HG03108 (cell line): ENCODE data around the gene BLTP3B.

Experiments
- ATAC-seq: cut with Tn5 transposase; IDR thresholded peaks from one replicate; pipeline ENCODE4 v1.9.1; 2021; ENCODE audit warnings: moderate library complexity; ENCODE audit not compliant: unreplicated experiment

Gene BLTP3B

DNA sequence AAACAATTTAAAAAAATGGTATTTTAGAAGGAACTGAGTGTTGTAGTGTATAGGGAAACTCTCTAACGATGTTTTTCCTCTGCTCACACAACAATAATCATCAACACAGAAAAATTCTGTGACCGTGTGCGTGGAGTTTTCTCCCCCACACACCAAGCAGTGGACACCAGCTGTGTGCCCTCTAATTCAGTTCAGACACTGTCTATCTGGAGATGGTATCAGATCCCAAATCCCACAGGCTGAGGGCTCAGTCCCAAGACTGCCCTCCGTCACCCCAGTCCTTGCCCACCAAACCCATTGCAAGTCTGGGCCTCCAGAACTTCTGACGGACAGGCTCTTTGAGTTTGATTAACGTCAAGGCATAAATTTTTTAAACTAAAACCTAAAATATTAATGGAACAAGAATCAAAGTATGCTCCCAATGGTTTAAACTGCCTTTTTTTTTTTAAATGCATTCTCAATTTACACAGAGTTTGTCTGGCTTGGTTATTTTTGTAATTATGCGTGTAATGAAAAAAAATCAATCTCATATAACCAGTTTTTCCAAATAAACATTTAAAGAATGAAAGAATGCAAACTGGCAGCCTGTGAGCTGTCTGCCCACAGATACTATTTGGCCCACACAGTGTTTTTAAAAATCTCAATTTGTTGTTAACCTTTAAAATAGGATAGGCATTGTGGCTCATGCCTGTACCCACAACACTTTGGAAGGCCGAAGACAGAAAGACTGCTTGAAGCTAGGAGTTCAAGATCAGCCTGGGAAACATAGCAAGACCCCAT is 19.2 kb downstream of the BLTP3B start:
- no peak for ATAC-seq

DNA sequence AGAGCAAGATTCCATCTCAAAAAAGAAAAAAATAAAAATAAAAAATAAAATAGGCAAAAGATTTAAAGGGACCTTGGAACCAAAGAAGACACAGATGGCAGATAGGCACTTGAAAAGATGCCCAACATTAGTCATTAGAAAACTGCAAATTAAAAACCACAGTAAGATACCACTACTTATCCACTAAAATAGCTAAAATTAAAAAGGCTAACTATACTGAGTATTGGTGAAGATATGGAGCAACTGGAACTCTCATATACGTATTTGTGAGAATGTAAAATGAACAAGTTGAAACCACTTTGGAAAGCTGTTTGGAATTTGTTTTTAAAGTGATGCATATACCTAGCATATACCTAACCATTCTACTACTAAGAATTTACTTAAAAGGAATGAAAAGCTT is 22.3 kb downstream of the BLTP3B start:
- ATAC-seq, result no peak

DNA sequence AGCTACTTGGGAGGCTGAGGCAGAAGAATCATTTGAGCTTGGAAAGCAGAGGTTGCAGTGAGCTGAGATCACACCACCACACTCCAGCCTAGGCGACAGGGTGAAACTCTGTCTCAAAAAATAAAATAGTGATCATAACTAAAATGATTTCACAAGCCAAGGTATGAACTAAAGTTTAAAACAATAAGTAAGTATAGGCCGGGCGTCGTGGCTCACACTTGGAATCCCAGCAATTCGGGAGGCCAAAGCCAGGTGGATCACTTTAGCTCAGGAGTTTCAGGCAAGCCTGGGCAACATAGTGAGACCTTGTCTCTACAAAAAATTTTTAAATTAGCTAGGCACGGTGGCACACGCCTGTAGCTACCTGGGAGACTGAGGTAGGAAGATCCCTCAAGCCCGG is 27.4 kb downstream of the BLTP3B start:
- no peak for ATAC-seq

DNA sequence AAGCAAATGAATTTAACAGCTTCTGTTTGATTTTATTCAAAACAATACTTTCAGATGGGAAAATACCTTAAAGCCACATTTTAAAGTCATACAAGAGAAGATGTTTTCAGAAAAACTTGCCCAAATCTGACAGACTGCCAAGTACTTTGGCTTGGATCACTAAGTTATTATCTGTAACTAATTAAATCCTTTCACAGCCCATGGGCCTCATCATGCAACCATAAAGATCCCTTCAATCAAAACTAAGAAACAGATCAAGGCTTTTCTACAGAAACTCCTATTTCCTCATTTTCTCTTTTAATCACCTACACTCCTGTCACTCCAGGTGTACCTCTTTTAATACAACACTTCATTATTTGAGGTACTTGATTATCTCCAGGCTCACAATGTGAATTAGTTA is 28.1 kb downstream of the BLTP3B start:
- no peak for ATAC-seq

DNA sequence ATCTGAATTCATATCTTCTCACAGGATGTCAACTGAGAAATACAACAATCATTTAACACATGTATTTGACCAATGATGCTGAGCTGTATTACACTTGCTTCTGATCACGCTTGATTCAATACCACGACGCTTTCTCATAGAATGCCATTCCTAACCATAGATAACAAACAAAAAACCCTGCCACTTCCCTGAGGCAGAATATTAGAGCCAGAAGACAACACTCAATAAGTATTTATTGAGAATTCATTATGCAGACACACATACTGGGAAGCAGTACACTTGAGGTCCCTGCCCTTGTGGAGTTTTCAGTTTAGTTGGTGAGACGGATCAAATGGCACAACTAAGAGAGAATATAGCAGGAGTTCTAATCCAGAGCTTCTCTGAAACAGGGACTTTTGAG is 32.4 kb downstream of the BLTP3B start:
- no peak for ATAC-seq

DNA sequence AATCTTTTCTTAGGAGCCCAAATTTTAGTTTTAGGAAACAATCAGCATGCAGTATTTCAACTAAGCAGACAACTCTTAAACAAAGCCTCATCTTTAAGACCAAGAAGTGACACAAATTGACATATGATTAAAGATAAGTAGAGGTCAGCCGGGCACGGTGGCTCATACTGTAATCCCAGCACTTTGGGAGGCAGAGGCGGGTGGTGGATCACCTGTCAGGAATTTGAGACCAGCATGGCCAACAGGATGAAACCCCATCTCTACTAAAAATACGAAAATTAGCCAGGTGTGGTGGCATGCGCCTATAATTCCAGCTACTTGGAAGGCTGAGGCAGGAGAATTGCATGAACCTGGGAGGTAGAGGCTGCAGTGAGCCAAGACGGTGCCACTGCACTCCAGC is 35.8 kb downstream of the BLTP3B start:
- no peak for ATAC-seq

DNA sequence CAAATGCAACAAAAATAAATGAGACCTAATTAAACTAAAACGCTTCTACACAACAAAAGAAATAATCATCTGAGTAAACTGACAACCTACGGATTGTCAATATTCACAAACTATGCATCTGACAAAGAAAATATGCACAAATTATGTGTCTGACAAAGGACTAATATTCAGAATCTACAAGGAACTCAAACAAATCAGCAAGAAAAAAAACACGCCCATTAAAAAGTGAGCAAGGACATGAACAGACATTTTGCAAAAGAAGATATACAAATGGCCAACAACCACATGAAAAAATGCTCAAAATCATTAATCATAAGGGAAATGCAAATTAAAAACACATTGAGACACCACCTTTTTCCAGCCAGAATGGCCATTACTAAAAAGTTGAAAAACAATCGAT is 37.0 kb downstream of the BLTP3B start:
- no peak for ATAC-seq

DNA sequence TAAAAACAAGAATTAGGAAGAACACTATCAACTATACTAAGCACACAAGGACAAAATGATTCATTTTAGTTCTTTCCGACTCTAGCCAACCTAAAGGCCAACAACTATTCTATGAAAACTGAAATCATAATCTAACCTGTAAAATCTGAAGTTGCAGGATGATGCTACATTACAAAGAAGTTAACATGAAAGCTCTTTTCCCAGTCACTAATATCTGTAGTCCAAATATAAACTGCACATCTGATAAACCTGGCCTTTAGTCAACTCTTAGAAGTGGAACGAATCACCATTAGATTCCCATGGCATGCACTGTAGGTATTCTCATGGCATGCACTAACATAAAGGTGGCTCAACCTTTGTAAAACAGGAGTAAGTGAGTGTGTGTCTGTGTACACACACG is 41.7 kb downstream of the BLTP3B start:
- no peak for ATAC-seq
